C4-2B (cell line): ENCODE results near the gene TXNDC11.

ENCODE experiments used
- CTCF ChIP-seq: fragments of 450-650 bp; conservative IDR thresholded peaks from 2 replicates; pipeline ENCODE4 v1.5.1; 2017; ENCODE audit warnings: mild to moderate bottlenecking
- ZFX ChIP-seq: fragments of 450-650 bp; IDR thresholded peaks from 2 replicates; pipeline ENCODE4 v1.6.1; 2017

- TF ChIP-seq CTCF (no peak), ZFX (no peak)
These were observed 72.2 kb downstream of the TXNDC11 start for GRCh38 chr16:11670171-11671131.
